ENCODE results near the gene PDP2.

Gene PDP2

GRCh38 chr16:66939366-66939765 lies 59.1 kb downstream of the PDP2 start:
- DNase-seq: no peak

- no peak for DNase-seq
Measured at GRCh38 chr16:66940236-66940635, 59.9 kb downstream of the PDP2 start.
